Esophagus squamous epithelium (tissue), 4 donors: ENCODE data around the gene SORCS1.

ENCODE experiments used
- CTCF ChIP-seq, 6 experiments: fragments of 450-650 bp in 4 of 6; fragments of 200-600 bp in 2 of 6; sonication (generic) in 2 of 6; IDR thresholded peaks; one replicate each; pipeline ENCODE4 v1.5.1; 2016 to 2019; ENCODE audit warnings: antibody characterized with exemption in 6 of 6, mild to moderate bottlenecking in 4 of 6, moderate library complexity in 4 of 6
- POLR2A ChIP-seq, 4 donors: fragments of 450-650 bp; IDR thresholded peaks; one replicate each; pipeline ENCODE4 v1.6.1; 2017; ENCODE audit warnings: antibody characterized with exemption in 4 of 4, mild to moderate bottlenecking in 4 of 4, moderate library complexity in 3 of 4

DNA sequence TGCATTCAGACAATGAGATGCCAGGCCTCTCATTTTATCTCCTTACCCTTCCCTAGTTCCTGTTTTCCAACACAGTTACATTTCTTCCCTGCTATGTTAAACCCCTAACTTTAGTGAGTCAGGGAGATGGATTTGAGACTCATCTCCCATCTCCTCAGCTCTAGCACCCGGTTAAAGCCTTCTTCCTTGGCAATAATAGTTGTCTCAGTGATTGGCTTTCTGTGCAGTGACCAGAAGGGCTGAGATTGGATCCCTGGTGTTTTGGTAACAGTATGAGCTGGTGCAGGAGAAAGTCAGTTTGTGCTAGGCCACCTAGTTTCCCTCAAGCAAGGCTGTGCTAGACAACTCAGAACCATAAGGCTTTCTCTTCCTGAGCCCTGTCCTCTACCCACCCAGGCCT, 212.5 kb downstream of the SORCS1 start:
- TF ChIP-seq POLR2A (IDR thresholded peaks at IDR 0.05): no peak
- TF ChIP-seq CTCF (IDR thresholded peaks at IDR 0.05): no peak
